ENCODE measurements around the gene CFAP43. TPM values are rescaled to one million over a fixed set of nuclear protein-coding genes. Genes with fewer than 3 reads are reported as not detected.

Gene CFAP43
- total RNA-seq, 4 donors from 2014 or later: 0.76 to 1.5 (median 0.99) TPM

DNA sequence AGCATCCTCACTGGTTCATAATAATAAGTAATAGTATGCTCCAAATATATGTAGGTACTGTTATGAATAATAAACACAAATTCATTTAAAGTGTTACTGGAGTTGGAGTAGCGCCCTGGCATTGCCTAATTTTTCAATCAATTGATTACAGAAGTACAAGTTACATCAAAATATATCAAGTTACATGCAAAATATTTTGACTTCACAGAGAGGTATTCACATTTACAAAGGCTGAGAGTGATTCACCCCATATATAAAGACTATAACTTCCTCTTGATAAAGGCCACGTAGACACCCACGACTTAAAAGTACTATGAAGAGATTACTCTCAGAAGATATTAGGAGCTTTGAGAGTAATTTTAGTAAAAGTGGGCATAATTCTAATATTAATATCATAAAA is 132.9 kb downstream of the CFAP43 start:
- H3K36me3 ChIP-seq: no peaks in the 10 kb centered on the region
- no peaks in the 10 kb centered on the region for H3K9me3 ChIP-seq
- no peak for TF ChIP-seq CTCF (IDR thresholded peaks at IDR 0.05)
- no peak for TF ChIP-seq EP300 (IDR thresholded peaks at IDR 0.05)
- no peak for TF ChIP-seq POLR2AphosphoS5 (IDR thresholded peaks at IDR 0.05)
- no peak for TF ChIP-seq POLR2A (IDR thresholded peaks at IDR 0.05)
- 82% methylated on average over 3 of the region's 3 CpGs for WGBS
- no peaks in the 10 kb centered on the region for H3K4me1 ChIP-seq
- H3K27me3 ChIP-seq: no peaks in the 10 kb centered on the region
- no peak overlapping the region for H3K4me3 ChIP-seq
- DNase-seq (ENCODE audit: low spot score in 2 of 2): no peak
- H3K27ac ChIP-seq: no peak overlapping the region

DNA sequence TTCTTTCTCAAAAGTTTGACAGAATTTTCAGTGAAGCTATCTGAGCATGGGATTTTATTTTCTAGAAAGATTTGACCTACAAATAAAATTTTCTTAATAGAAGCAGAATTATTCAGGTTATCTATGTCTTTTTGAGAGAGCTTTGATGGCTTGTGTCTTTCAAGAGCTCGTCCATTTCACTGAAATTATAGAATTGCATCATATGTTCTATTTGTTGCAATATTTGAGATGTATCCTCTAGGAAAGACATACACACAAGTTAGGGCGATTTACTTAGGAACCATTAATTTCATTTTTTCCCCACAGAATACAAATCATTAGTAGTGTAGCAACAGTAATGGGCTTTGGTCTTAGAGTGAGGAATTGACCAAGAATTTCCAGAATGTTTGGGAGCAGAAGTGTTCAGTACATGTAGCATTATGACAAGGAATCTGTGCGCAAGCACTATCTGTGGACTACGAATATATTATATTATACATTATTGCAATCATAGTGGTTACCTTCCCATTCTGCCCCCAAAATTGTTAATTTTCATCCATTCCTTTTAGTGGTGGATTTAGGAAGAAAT is 133.7 kb downstream of the CFAP43 start:
- Histone ChIP-seq H3K27me3 (no peaks in the 10 kb centered on the region), H3K9me3 (no peaks in the 10 kb centered on the region), H3K4me3 (no peak overlapping the region), H3K36me3 (no peaks in the 10 kb centered on the region), H3K4me1 (no peaks in the 10 kb centered on the region), H3K27ac (no peak overlapping the region)
- DNase-seq (ENCODE audit: low spot score in 2 of 2): no peak
- TF ChIP-seq POLR2AphosphoS5 (IDR thresholded peaks at IDR 0.05) (no peak), EP300 (IDR thresholded peaks at IDR 0.05) (no peak), POLR2A (IDR thresholded peaks at IDR 0.05) (no peak), CTCF (IDR thresholded peaks at IDR 0.05) (no peak)
- WGBS: 96% methylated on average over 4 of the region's 4 CpGs

- Histone ChIP-seq H3K9me3 (no peaks in the 10 kb centered on the region), H3K27ac (no peak overlapping the region), H3K36me3 (no peaks in the 10 kb centered on the region), H3K4me1 (peaks cover 6% of the 10 kb centered on the region), H3K4me3 (no peak overlapping the region), H3K27me3 (no peaks in the 10 kb centered on the region)
- WGBS: 98% methylated on average over 2 of the region's 2 CpGs
- no peak for DNase-seq (ENCODE audit: low spot score in 2 of 2)
- TF ChIP-seq EP300 (IDR thresholded peaks at IDR 0.05) (no peak), CTCF (IDR thresholded peaks at IDR 0.05) (no peak), POLR2AphosphoS5 (IDR thresholded peaks at IDR 0.05) (no peak), POLR2A (IDR thresholded peaks at IDR 0.05) (no peak)
Measured at GRCh38 chr10:104096692-104097091, 135.5 kb downstream of the CFAP43 start.

GRCh38 chr10:104092749-104093148 is 139.4 kb downstream of the CFAP43 start:
- DNase-seq (ENCODE audit: low spot score in 2 of 2): no peak
- peak overlapping the region; percentile 64 for H3K27ac ChIP-seq
- TF ChIP-seq EP300 (IDR thresholded peaks at IDR 0.05) (no peak), CTCF (IDR thresholded peaks at IDR 0.05) (no peak), POLR2AphosphoS5 (IDR thresholded peaks at IDR 0.05) (no peak), POLR2A (IDR thresholded peaks at IDR 0.05) (no peak)
- H3K4me1 ChIP-seq: peaks cover 12% of the 10 kb centered on the region
- no peaks in the 10 kb centered on the region for H3K36me3 ChIP-seq
- H3K27me3 ChIP-seq: no peaks in the 10 kb centered on the region
- H3K9me3 ChIP-seq: no peaks in the 10 kb centered on the region
- no peak overlapping the region for H3K4me3 ChIP-seq

DNA sequence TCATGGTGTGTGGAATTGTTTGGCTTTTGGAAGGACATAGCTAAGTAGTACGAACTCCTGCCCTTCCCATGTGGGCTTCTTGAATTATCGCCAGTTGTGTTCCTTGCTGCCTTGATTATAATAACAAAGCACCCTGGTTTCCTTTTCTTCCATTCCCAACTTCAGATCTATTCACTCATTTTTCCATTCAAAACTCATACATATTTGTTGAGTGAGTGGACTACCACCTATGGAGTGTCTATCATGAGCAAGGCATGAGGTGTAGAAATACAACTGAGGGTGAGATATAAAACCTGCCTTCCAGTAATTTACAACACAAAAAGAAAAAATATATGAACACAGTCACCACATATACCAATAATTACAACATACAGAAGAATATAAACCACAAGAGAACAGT is 141.6 kb downstream of the CFAP43 start:
- Histone ChIP-seq H3K4me1 (peaks cover 18% of the 10 kb centered on the region), H3K36me3 (no peaks in the 10 kb centered on the region), H3K4me3 (no peak overlapping the region), H3K9me3 (no peaks in the 10 kb centered on the region), H3K27me3 (no peaks in the 10 kb centered on the region), H3K27ac (no peak overlapping the region)
- DNase-seq (ENCODE audit: low spot score in 2 of 2): no peak
- 79% methylated on average over 2 of the region's 2 CpGs for whole genome bisulfite sequencing
- TF ChIP-seq CTCF (IDR thresholded peaks at IDR 0.05) (no peak), POLR2A (IDR thresholded peaks at IDR 0.05) (no peak), POLR2AphosphoS5 (IDR thresholded peaks at IDR 0.05) (no peak), EP300 (IDR thresholded peaks at IDR 0.05) (no peak)

Measured in suprapubic skin (tissue), 4 donors.